IMR-90 (cell line): ENCODE data around the gene RFPL2. TPM values are rescaled to one million over a fixed set of nuclear protein-coding genes. Genes with fewer than 3 reads are reported as not detected.

Experiments
- ATAC-seq: fragments of 200-7000 bp; cut with Tn5 transposase; 2 replicates; pipeline ENCODE4 v1.9.1; 2020; ENCODE audit warnings: low read depth, mild to moderate bottlenecking, moderate library complexity
- BruUV-seq: library from RNA; stranded (reverse); fragments of 400-500 nt; replicated peaks from 2 replicates; lab custom pipeline; 2021; lab: Mats Ljungman, UMichigan
- CTCF ChIA-PET: fragments of 300-600 bp; formaldehyde crosslinking; extraction: SDS; loops from one replicate; lab custom pipeline; 2021; ENCODE audit warnings: antibody characterized with exemption; lab: Yijun Ruan, JAX
- POLR2A ChIA-PET: fragments of 300-600 bp; sonication (Branson Sonifier 250); formaldehyde crosslinking; loops from one replicate; lab custom pipeline; 2022; ENCODE audit warnings: antibody characterized with exemption; ENCODE audit not compliant: unreplicated experiment; lab: Charles Lee
- DNase-seq: peaks from one replicate; pipeline ENCODE4 v3.0.0; 2013
- H2AFZ ChIP-seq: replicated peaks from 2 replicates; pipeline ENCODE3; 2013; ENCODE audit warnings: low read length, mild to moderate bottlenecking; ENCODE audit not compliant: poor library complexity
- H2AK5ac ChIP-seq: 2 replicates; pipeline ENCODE4 v1.6.1; 2013; ENCODE audit warnings: low read depth, low read length, inconsistent platforms
- H2AK9ac ChIP-seq: replicated peaks from 2 replicates; pipeline ENCODE3; 2013; ENCODE audit warnings: mild to moderate bottlenecking, low read depth, low read length, moderate library complexity; ENCODE audit not compliant: poor library complexity
- H2BK120ac ChIP-seq: 2 replicates; pipeline ENCODE4 v1.6.1; 2013; ENCODE audit warnings: low read depth, low read length, inconsistent platforms
- H2BK15ac ChIP-seq: 3 replicates; pipeline ENCODE4 v1.6.1; 2013; ENCODE audit warnings: low read depth, low read length, inconsistent platforms
- H2BK20ac ChIP-seq: 2 replicates; pipeline ENCODE4 v1.6.1; 2013; ENCODE audit warnings: low read depth, mild to moderate bottlenecking, inconsistent platforms, low read length, moderate library complexity
- H2BK5ac ChIP-seq: 2 replicates; pipeline ENCODE4 v1.6.1; 2013; ENCODE audit warnings: mild to moderate bottlenecking, low read depth, low read length, inconsistent platforms; ENCODE audit not compliant: poor library complexity, severe bottlenecking
- H3K14ac ChIP-seq: replicated peaks from 2 replicates; pipeline ENCODE4 v1.6.1; 2013; ENCODE audit warnings: low read depth, low read length, inconsistent platforms
- H3K18ac ChIP-seq: 2 replicates; pipeline ENCODE4 v1.6.1; 2013; ENCODE audit warnings: low read depth, low read length, control low read depth
- H3K23ac ChIP-seq: 2 replicates; pipeline ENCODE4 v1.6.1; 2013; ENCODE audit warnings: low read depth, low read length, inconsistent platforms
- H3K27ac ChIP-seq: 2 replicates; pipeline ENCODE4 v1.5.1; 2013; ENCODE audit warnings: mild to moderate bottlenecking, control low read depth, low read length; ENCODE audit not compliant: insufficient read depth
- H3K27me3 ChIP-seq: 2 replicates; pipeline ENCODE4 v1.6.1; 2013; ENCODE audit warnings: low read length; ENCODE audit not compliant: control insufficient read depth, insufficient read depth
- H3K36me3 ChIP-seq: 2 replicates; pipeline ENCODE4 v1.6.1; 2013; ENCODE audit warnings: low read length, mixed read lengths; ENCODE audit not compliant: control insufficient read depth, insufficient read depth
- H3K4ac ChIP-seq: 2 replicates; pipeline ENCODE4 v1.6.1; 2013; ENCODE audit warnings: low read depth, low read length, inconsistent platforms
- H3K4me1 ChIP-seq: 2 replicates; pipeline ENCODE4 v1.6.1; 2013; ENCODE audit warnings: low read length, mixed read lengths; ENCODE audit not compliant: control insufficient read depth, insufficient read depth
- H3K4me2 ChIP-seq: 2 replicates; pipeline ENCODE4 v1.6.1; 2013; ENCODE audit warnings: low read depth, mild to moderate bottlenecking, control low read depth, low read length, moderate library complexity
- H3K4me3 ChIP-seq: 2 replicates; pipeline ENCODE4 v1.5.1; 2013; ENCODE audit warnings: low read depth, mild to moderate bottlenecking, control low read depth, low read length, moderate library complexity; ENCODE audit not compliant: insufficient read depth
- H3K56ac ChIP-seq: 2 replicates; pipeline ENCODE4 v1.6.1; 2013; ENCODE audit warnings: low read length, inconsistent platforms; ENCODE audit not compliant: insufficient read depth; ENCODE audit errors: extremely low read depth
- H3K79me1 ChIP-seq, 2 experiments: 2 replicates each; pipeline ENCODE4 v1.6.1; 2013; ENCODE audit warnings: low read length in 2 of 2, inconsistent platforms in 1 of 2, low read depth in 1 of 2
- H3K9ac ChIP-seq: 2 replicates; pipeline ENCODE4 v1.6.1; 2013; ENCODE audit warnings: low read depth, low read length, control low read depth
- H3K9me1 ChIP-seq: 2 replicates; pipeline ENCODE4 v1.6.1; 2013; ENCODE audit warnings: low read length, inconsistent platforms; ENCODE audit not compliant: insufficient read depth
- H3K9me3 ChIP-seq: 2 replicates; pipeline ENCODE4 v1.6.1; 2013; ENCODE audit warnings: low read length; ENCODE audit not compliant: control insufficient read depth, insufficient read depth
- H4K20me1 ChIP-seq: 2 replicates; pipeline ENCODE4 v1.6.1; 2013; ENCODE audit warnings: low read length, inconsistent platforms; ENCODE audit not compliant: insufficient read depth
- H4K5ac ChIP-seq: 2 replicates; pipeline ENCODE4 v1.6.1; 2013; ENCODE audit warnings: mild to moderate bottlenecking, low read depth, low read length, control low read depth
- H4K8ac ChIP-seq, 2 experiments: 2 replicates each; pipeline ENCODE4 v1.6.1; 2013; ENCODE audit warnings: low read depth in 2 of 2, low read length in 2 of 2, control low read depth in 1 of 2, inconsistent platforms in 1 of 2
- H4K91ac ChIP-seq: 2 replicates; pipeline ENCODE4 v1.6.1; 2013; ENCODE audit warnings: low read depth, low read length, inconsistent platforms; ENCODE audit not compliant: insufficient read depth
- CEBPB ChIP-seq: IDR thresholded peaks from 2 replicates; pipeline ENCODE4 v1.6.1; 2012; ENCODE audit warnings: low read depth, low read length, improper control_type of control experiment
- CHD1 ChIP-seq: IDR thresholded peaks from 2 replicates; pipeline ENCODE4 v1.6.1; 2012; ENCODE audit warnings: low read depth, low read length, improper control_type of control experiment
- MXI1 ChIP-seq: IDR thresholded peaks from 2 replicates; pipeline ENCODE4 v1.6.1; 2012; ENCODE audit warnings: low read depth, mild to moderate bottlenecking, low read length, moderate library complexity, borderline replicate concordance
- POLR2A ChIP-seq: IDR thresholded peaks from 2 replicates; pipeline ENCODE4 v1.6.1; 2012; ENCODE audit warnings: mild to moderate bottlenecking, low read depth, low read length
- SMC3 ChIP-seq: fragments of 150-350 bp; IDR thresholded peaks from 2 replicates; pipeline ENCODE4 v1.6.1; 2016; ENCODE audit warnings: low read depth, mild to moderate bottlenecking, antibody characterized with exemption, low read length, moderate library complexity
- WGBS, 2 experiments: methylation state at CpG; one replicate each; pipeline versions ENCODE4 v1.1.5 to v1.1.7; 2013; ENCODE audit warnings: missing lambda C conversion rate in 2 of 2; ENCODE audit not compliant: insufficient read length in 1 of 2; ENCODE audit errors: extremely low coverage in 2 of 2; 5-methylcytosine and 5-hydroxymethylcytosine counted together
- dilution Hi-C: fragments of 300-500 bp; cut with HindIII; formaldehyde crosslinking; loops from one replicate; pipeline ENCODE4 v1.14.3; 2018; ENCODE audit warnings: low sequenced_read_pairs; ENCODE audit not compliant: unreplicated experiment
- in situ Hi-C: fragments of 300-500 bp; cut with MboI; formaldehyde crosslinking; loops from 3 replicates; pipeline ENCODE4 v1.14.3; 2019; ENCODE audit warnings: low sequenced_read_pairs, inconsistent platforms, mixed read lengths
- intact Hi-C: fragments of 100-400 bp; cut with micrococcal nuclease; formaldehyde crosslinking; loops from 2 replicates; pipeline ENCODE4 v1.10.0; 2022
- polyA plus RNA-seq, 3 experiments: library from polyadenylated mRNA; depleted of rRNA; stranded (reverse); fragments of >200 nt; gene quantifications; 2 replicates each; pipeline ENCODE4 v1.2.3, GENCODE V29; 2012; ENCODE audit warnings: low replicate concordance in 1 of 3
- total RNA-seq: library from RNA; depleted of rRNA; stranded (reverse); fragments of >200 nt; gene quantifications from 2 replicates; pipeline ENCODE4 v1.2.3, GENCODE V29; 2012

Gene RFPL2
- total and polyA plus RNA-seq, 2 of the 4 experiments (the other 2 are of a cell fraction): not detected

- no peaks in the 10 kb centered on the region for H3K27me3 ChIP-seq
- no peaks in the 10 kb centered on the region for H3K79me1 ChIP-seq
- H3K9me1 ChIP-seq: no peaks in the 10 kb centered on the region
- no peak overlapping the region for H4K8ac ChIP-seq
- H2AK9ac ChIP-seq: no peak overlapping the region
- BruUV-seq: no TSS peak
- no peak overlapping the region for H3K18ac ChIP-seq
- H3K23ac ChIP-seq: no peak overlapping the region
- H3K4ac ChIP-seq: no peak overlapping the region
- no peaks in the 10 kb centered on the region for H3K4me1 ChIP-seq
- H4K20me1 ChIP-seq: no peaks in the 10 kb centered on the region
- no peak overlapping the region for H3K4me2 ChIP-seq
- no peak overlapping the region for H4K5ac ChIP-seq
- 60% methylated on average over 1 of the region's 1 CpG; no CpG with 5 or more reads in 1 of the 2 experiments for WGBS, 2 experiments
- no peak overlapping the region for H2BK20ac ChIP-seq
- intact Hi-C loops: no loop called here
- POLR2A ChIA-PET: no interaction called here
- H4K91ac ChIP-seq: no peak overlapping the region
- H2AFZ ChIP-seq: no peak overlapping the region
- no peak overlapping the region for H3K9ac ChIP-seq
- in situ Hi-C loops: no loop called here
- no peak overlapping the region for H3K4me3 ChIP-seq
- no peak overlapping the region for H2BK120ac ChIP-seq
- no peak overlapping the region for H2BK15ac ChIP-seq
- DNase-seq: no peak
- H3K27ac ChIP-seq: no peak overlapping the region
- H3K14ac ChIP-seq: no peak overlapping the region
- no peaks in the 10 kb centered on the region for H3K36me3 ChIP-seq
- H2AK5ac ChIP-seq: no peak overlapping the region
- CTCF ChIA-PET: no interaction called here
- no peak for TF ChIP-seq MXI1
- no peak for TF ChIP-seq SMC3
- TF ChIP-seq CHD1: no peak
- no peak for TF ChIP-seq CEBPB
- no peak for TF ChIP-seq POLR2A
- no peak overlapping the region for H2BK5ac ChIP-seq
- dilution Hi-C loops: no loop called here
- no peak for ATAC-seq
- no peak overlapping the region for H3K56ac ChIP-seq
- no peaks in the 10 kb centered on the region for H3K9me3 ChIP-seq
Observed at GRCh38 chr22:32237906-32238305, 33.0 kb upstream of the RFPL2 start.
